ENCODE results near the gene NBEA. TPM values are rescaled to one million over a fixed set of nuclear protein-coding genes. Genes with fewer than 3 reads are reported as not detected.

Gene NBEA
- total RNA-seq, 2 experiments from 2014 or later = 3.5 to 3.8 TPM

GRCh38 chr13:35594096-35594495 lies 652.0 kb downstream of the NBEA start:
- Histone ChIP-seq H3K36me3 (ENCODE audit: insufficient read depth, low read length) (no peaks in the 10 kb centered on the region), H3K9me3 (ENCODE audit: control insufficient read depth in 1 of 2, insufficient read depth in 1 of 2, low read length in 2 of 2) (no peaks in the 10 kb centered on the region), H3K4me1 (ENCODE audit: insufficient read depth, low read length) (no peaks in the 10 kb centered on the region), H3K4me3 (ENCODE audit: low read length) (no peak overlapping the region), H3K27me3 (ENCODE audit: control insufficient read depth in 1 of 2, insufficient read depth in 2 of 2, low read length in 2 of 2) (no peaks in the 10 kb centered on the region), H3K27ac (ENCODE audit: low read depth in 1 of 2, low read length in 2 of 2) (no peak overlapping the region)
- intact Hi-C loops (cut with DNase I, micrococcal nuclease) = no loop called here
- H3K36me3 Mint-ChIP-seq (ENCODE audit: low read depth) = no peaks in the 10 kb centered on the region
- CTCF ChIA-PET = no interaction called here
- no peaks in the 10 kb centered on the region for H3K4me1 Mint-ChIP-seq (ENCODE audit: low read depth)
- no peak overlapping the region for H3K27ac Mint-ChIP-seq
- no peak for DNase-seq
- H3K4me3 Mint-ChIP-seq = no peak overlapping the region
- no peak for TF ChIP-seq CTCF (IDR thresholded peaks at IDR 0.05)
- H3K9me3 Mint-ChIP-seq = no peaks in the 10 kb centered on the region
- H3K27me3 Mint-ChIP-seq = no peaks in the 10 kb centered on the region
- POLR2A ChIA-PET = no interaction called here
- ATAC-seq (ENCODE audit: poor library complexity) = no peak

GRCh38 chr13:35595181-35595580 lies 653.1 kb downstream of the NBEA start:
- Histone ChIP-seq H3K4me3 (ENCODE audit: low read length) (no peak overlapping the region), H3K27ac (ENCODE audit: low read depth in 1 of 2, low read length in 2 of 2) (no peak overlapping the region), H3K36me3 (ENCODE audit: insufficient read depth, low read length) (no peaks in the 10 kb centered on the region), H3K4me1 (ENCODE audit: insufficient read depth, low read length) (no peaks in the 10 kb centered on the region), H3K27me3 (ENCODE audit: control insufficient read depth in 1 of 2, insufficient read depth in 2 of 2, low read length in 2 of 2) (no peaks in the 10 kb centered on the region), H3K9me3 (ENCODE audit: control insufficient read depth in 1 of 2, insufficient read depth in 1 of 2, low read length in 2 of 2) (no peaks in the 10 kb centered on the region)
- ATAC-seq (ENCODE audit: poor library complexity) (no peak), DNase-seq (no peak)
- H3K36me3 Mint-ChIP-seq (ENCODE audit: low read depth) = no peaks in the 10 kb centered on the region
- H3K9me3 Mint-ChIP-seq = no peaks in the 10 kb centered on the region
- no peak overlapping the region for H3K27ac Mint-ChIP-seq
- ChIA-PET POLR2A (no interaction called here), CTCF (no interaction called here)
- TF ChIP-seq CTCF (IDR thresholded peaks at IDR 0.05) = no peak
- H3K4me3 Mint-ChIP-seq = no peak overlapping the region
- H3K27me3 Mint-ChIP-seq = no peaks in the 10 kb centered on the region
- intact Hi-C loops (cut with DNase I, micrococcal nuclease) = no loop called here
- no peaks in the 10 kb centered on the region for H3K4me1 Mint-ChIP-seq (ENCODE audit: low read depth)

GRCh38 chr13:35596321-35597030 lies 654.4 kb downstream of the NBEA start:
- Histone ChIP-seq H3K36me3 (ENCODE audit: insufficient read depth, low read length) (no peaks in the 10 kb centered on the region), H3K27ac (ENCODE audit: low read depth in 1 of 2, low read length in 2 of 2) (no peak overlapping the region), H3K9me3 (ENCODE audit: control insufficient read depth in 1 of 2, insufficient read depth in 1 of 2, low read length in 2 of 2) (no peaks in the 10 kb centered on the region), H3K4me1 (ENCODE audit: insufficient read depth, low read length) (no peaks in the 10 kb centered on the region), H3K4me3 (ENCODE audit: low read length) (no peak overlapping the region), H3K27me3 (ENCODE audit: control insufficient read depth in 1 of 2, insufficient read depth in 2 of 2, low read length in 2 of 2) (no peaks in the 10 kb centered on the region)
- ChIA-PET CTCF (no interaction called here), POLR2A (no interaction called here)
- Mint-ChIP-seq H3K27me3 (no peaks in the 10 kb centered on the region), H3K4me3 (no peak overlapping the region), H3K27ac (no peak overlapping the region), H3K4me1 (ENCODE audit: low read depth) (no peaks in the 10 kb centered on the region), H3K9me3 (no peaks in the 10 kb centered on the region), H3K36me3 (ENCODE audit: low read depth) (no peaks in the 10 kb centered on the region)
- DNase-seq (no peak), ATAC-seq (ENCODE audit: poor library complexity) (no peak)
- intact Hi-C loops (cut with DNase I, micrococcal nuclease) = no loop called here
- TF ChIP-seq CTCF (IDR thresholded peaks at IDR 0.05) = no peak

Measured in CD4-positive, alpha-beta T cell (primary cell).